HEK293 (cell line): ENCODE results near the gene IGFBP2.

Source experiments
- BCL11A ChIP-seq: fragments of 450-650 bp; formaldehyde crosslinking; IDR thresholded peaks from 2 replicates; pipeline ENCODE4 v1.5.1; 2016; ENCODE audit warnings: low read depth, missing biosample characterization, missing genetic modification characterization
- EGR2 ChIP-seq: fragments of 450-650 bp; formaldehyde crosslinking; IDR thresholded peaks from 2 replicates; pipeline ENCODE4 v1.5.1; 2016; ENCODE audit warnings: low read depth, missing biosample characterization, missing genetic modification characterization
- HOXA7 ChIP-seq: sonication (generic); formaldehyde crosslinking; IDR thresholded peaks from 2 replicates; pipeline ENCODE4 v1.8.1; 2022; ENCODE audit warnings: missing genetic modification reagents, borderline replicate concordance
- OSR2 ChIP-seq: fragments of 450-650 bp; formaldehyde crosslinking; IDR thresholded peaks from 2 replicates; pipeline ENCODE4 v1.5.1; 2016; ENCODE audit warnings: missing biosample characterization, missing genetic modification characterization
- SCRT2 ChIP-seq: fragments of 450-650 bp; formaldehyde crosslinking; IDR thresholded peaks from 2 replicates; pipeline ENCODE4 v1.5.1; 2016; ENCODE audit warnings: missing biosample characterization, missing genetic modification characterization
- ZEB2 ChIP-seq: fragments of 450-650 bp; formaldehyde crosslinking; IDR thresholded peaks from 2 replicates; pipeline ENCODE4 v1.5.1; 2016; ENCODE audit warnings: missing biosample characterization, missing genetic modification characterization
- ZFHX2 ChIP-seq: fragments of 450-650 bp; formaldehyde crosslinking; conservative IDR thresholded peaks from 2 replicates; pipeline ENCODE4 v1.5.1; 2016; ENCODE audit warnings: missing biosample characterization, missing genetic modification characterization
- ZFP3 ChIP-seq: fragments of 450-650 bp; formaldehyde crosslinking; IDR thresholded peaks from 2 replicates; pipeline ENCODE4 v1.5.1; 2016; ENCODE audit warnings: low read depth, missing biosample characterization, missing genetic modification characterization
- ZFP37 ChIP-seq: fragments of 450-650 bp; formaldehyde crosslinking; IDR thresholded peaks from 2 replicates; pipeline ENCODE4 v1.5.1; 2016; ENCODE audit warnings: missing biosample characterization, missing genetic modification characterization
- ZNF146 ChIP-seq: fragments of 450-650 bp; formaldehyde crosslinking; IDR thresholded peaks from 2 replicates; pipeline ENCODE4 v1.5.1; 2016; ENCODE audit warnings: missing biosample characterization, missing genetic modification characterization
- ZNF184 ChIP-seq: fragments of 450-650 bp; IDR thresholded peaks from 2 replicates; pipeline ENCODE4 v1.5.1; 2018; ENCODE audit warnings: missing biosample characterization, mild to moderate bottlenecking, missing genetic modification characterization
- ZNF302 ChIP-seq: fragments of 450-650 bp; formaldehyde crosslinking; IDR thresholded peaks from 2 replicates; pipeline ENCODE4 v1.5.1; 2016; ENCODE audit warnings: missing biosample characterization, missing genetic modification characterization, low read depth
- ZNF341 ChIP-seq: fragments of 450-650 bp; formaldehyde crosslinking; IDR thresholded peaks from 2 replicates; pipeline ENCODE4; 2016; ENCODE audit warnings: low read depth, missing biosample characterization, missing genetic modification characterization
- ZNF501 ChIP-seq: fragments of 450-650 bp; formaldehyde crosslinking; IDR thresholded peaks from 2 replicates; pipeline ENCODE4 v1.5.1; 2016; ENCODE audit warnings: missing biosample characterization, missing genetic modification characterization
- ZNF560 ChIP-seq: fragments of 450-650 bp; formaldehyde crosslinking; IDR thresholded peaks from 2 replicates; pipeline ENCODE4 v1.5.1; 2017; ENCODE audit warnings: missing biosample characterization, missing genetic modification characterization, borderline replicate concordance
- ZNF664 ChIP-seq: fragments of 450-650 bp; formaldehyde crosslinking; IDR thresholded peaks from 2 replicates; pipeline ENCODE4 v1.5.1; 2016; ENCODE audit warnings: missing biosample characterization, missing genetic modification characterization
- ZNF701 ChIP-seq: fragments of 450-650 bp; formaldehyde crosslinking; IDR thresholded peaks from 2 replicates; pipeline ENCODE4 v1.5.1; 2016; ENCODE audit warnings: missing biosample characterization, missing genetic modification characterization
- ZNF707 ChIP-seq: fragments of 450-650 bp; formaldehyde crosslinking; IDR thresholded peaks from 2 replicates; pipeline ENCODE4 v1.5.1; 2016; ENCODE audit warnings: missing biosample characterization, missing genetic modification characterization
- ZNF747 ChIP-seq: fragments of 450-650 bp; formaldehyde crosslinking; IDR thresholded peaks from 2 replicates; pipeline ENCODE4 v1.5.1; 2016; ENCODE audit warnings: missing biosample characterization, missing genetic modification characterization
- ZXDB ChIP-seq: fragments of 450-650 bp; formaldehyde crosslinking; IDR thresholded peaks from 2 replicates; pipeline ENCODE4 v1.5.1; 2016; ENCODE audit warnings: missing biosample characterization, missing genetic modification characterization
- TF ChIP-seq, protein P1 (sequence below): fragments of 450-650 bp; formaldehyde crosslinking; IDR thresholded peaks from 2 replicates; pipeline ENCODE4 v1.5.1; 2016; ENCODE audit warnings: missing biosample characterization, missing genetic modification characterization
- TF ChIP-seq, protein P2 (sequence below): fragments of 450-650 bp; formaldehyde crosslinking; IDR thresholded peaks from 2 replicates; pipeline ENCODE4 v1.5.1; 2016; ENCODE audit warnings: missing biosample characterization, missing genetic modification characterization, borderline replicate concordance
- TF ChIP-seq, protein P3 (sequence below): fragments of 450-650 bp; formaldehyde crosslinking; IDR thresholded peaks from 2 replicates; pipeline ENCODE4 v1.5.1; 2017; ENCODE audit warnings: missing biosample characterization, missing genetic modification characterization
- TF ChIP-seq, protein P4 (sequence below): fragments of 450-650 bp; formaldehyde crosslinking; conservative IDR thresholded peaks from 2 replicates; pipeline ENCODE4 v1.5.1; 2016; ENCODE audit warnings: low read depth, missing biosample characterization, missing genetic modification characterization
- TF ChIP-seq, protein P5 (sequence below): fragments of 450-650 bp; IDR thresholded peaks from 2 replicates; pipeline ENCODE4 v1.5.1; 2018; ENCODE audit warnings: missing biosample characterization, mild to moderate bottlenecking, missing genetic modification characterization
- TF ChIP-seq, protein P6 (sequence below): fragments of 450-650 bp; formaldehyde crosslinking; IDR thresholded peaks from 2 replicates; pipeline ENCODE4 v1.5.1; 2016; ENCODE audit warnings: missing biosample characterization, missing genetic modification characterization

IGFBP2 gene

DNA sequence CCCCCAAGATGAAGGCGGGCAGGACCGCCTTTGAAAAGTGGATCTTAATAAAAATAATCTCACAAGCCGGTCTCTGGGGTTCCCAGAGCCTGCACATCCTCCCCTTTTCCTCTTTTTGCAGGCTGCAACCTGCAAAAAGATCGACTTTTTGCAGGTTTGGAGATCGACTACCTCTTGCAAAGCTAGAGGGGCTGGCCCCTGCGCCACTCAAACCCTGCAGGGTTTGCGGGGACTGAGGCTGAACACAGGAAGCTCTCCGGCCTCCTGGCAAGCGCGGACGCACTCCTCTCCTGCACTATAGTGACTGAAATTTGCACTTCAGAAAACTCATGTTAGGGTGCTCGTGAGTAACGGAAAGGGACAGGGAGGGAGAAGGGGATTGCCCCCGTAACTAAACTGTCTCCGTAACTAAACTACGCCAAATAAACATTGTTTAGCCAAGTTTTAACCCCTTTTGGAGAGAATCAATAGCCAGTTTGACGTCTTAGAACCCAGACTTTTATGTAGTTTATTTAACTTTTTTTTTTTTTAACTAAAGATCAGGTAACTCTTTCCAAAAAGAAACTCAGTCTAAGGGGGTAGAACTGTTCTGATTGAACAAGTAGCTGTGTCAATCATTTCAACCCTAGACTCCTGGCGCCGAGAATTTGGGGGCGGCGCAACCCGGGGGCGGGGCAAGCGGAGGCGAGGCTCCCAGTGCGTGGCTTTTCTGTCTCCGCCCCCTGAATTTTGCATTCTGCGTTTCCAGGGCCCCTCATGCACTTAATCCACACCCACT, 59.6 kb downstream of the IGFBP2 start (continued):
- TF ChIP-seq, protein P1, sequence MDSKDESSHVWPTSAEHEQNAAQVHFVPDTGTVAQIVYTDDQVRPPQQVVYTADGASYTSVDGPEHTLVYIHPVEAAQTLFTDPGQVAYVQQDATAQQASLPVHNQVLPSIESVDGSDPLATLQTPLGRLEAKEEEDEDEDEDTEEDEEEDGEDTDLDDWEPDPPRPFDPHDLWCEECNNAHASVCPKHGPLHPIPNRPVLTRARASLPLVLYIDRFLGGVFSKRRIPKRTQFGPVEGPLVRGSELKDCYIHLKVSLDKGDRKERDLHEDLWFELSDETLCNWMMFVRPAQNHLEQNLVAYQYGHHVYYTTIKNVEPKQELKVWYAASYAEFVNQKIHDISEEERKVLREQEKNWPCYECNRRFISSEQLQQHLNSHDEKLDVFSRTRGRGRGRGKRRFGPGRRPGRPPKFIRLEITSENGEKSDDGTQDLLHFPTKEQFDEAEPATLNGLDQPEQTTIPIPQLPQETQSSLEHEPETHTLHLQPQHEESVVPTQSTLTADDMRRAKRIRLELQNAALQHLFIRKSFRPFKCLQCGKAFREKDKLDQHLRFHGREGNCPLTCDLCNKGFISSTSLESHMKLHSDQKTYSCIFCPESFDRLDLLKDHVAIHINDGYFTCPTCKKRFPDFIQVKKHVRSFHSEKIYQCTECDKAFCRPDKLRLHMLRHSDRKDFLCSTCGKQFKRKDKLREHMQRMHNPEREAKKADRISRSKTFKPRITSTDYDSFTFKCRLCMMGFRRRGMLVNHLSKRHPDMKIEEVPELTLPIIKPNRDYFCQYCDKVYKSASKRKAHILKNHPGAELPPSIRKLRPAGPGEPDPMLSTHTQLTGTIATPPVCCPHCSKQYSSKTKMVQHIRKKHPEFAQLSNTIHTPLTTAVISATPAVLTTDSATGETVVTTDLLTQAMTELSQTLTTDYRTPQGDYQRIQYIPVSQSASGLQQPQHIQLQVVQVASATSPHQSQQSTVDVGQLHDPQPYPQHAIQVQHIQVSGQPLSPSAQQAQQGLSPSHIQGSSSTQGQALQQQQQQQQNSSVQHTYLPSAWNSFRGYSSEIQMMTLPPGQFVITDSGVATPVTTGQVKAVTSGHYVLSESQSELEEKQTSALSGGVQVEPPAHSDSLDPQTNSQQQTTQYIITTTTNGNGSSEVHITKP (tag by site-specific recombination): no peak
- TF ChIP-seq HOXA7 (no peak), ZNF707 (tag by site-specific recombination) (no peak), OSR2 (tag by site-specific recombination) (peak; percentile 14; the same call in 1 of the 2 replicates), ZNF302 (tag by site-specific recombination) (no peak), ZNF146 (tag by site-specific recombination) (no peak), BCL11A (tag by site-specific recombination) (no peak), ZEB2 (tag by site-specific recombination) (peak; percentile 23; the same call in 1 of the 2 replicates), ZXDB (peak; percentile 38), EGR2 (peak; percentile 80), ZNF664 (tag by site-specific recombination) (peak; percentile 67; the same call in 1 of the 2 replicates), SCRT2 (tag by site-specific recombination) (no peak), ZNF560 (tag by site-specific recombination) (no peak), ZFP3 (tag by site-specific recombination) (no peak), ZFHX2 (tag by site-specific recombination) (peak; percentile 75), ZNF184 (tag by site-specific recombination) (no peak), ZNF701 (tag by site-specific recombination) (no peak), ZFP37 (tag by site-specific recombination) (no peak), ZNF341 (tag by site-specific recombination) (no peak), ZNF501 (tag by site-specific recombination) (no peak), ZNF747 (tag by site-specific recombination) (no peak)
- TF ChIP-seq, protein P2, sequence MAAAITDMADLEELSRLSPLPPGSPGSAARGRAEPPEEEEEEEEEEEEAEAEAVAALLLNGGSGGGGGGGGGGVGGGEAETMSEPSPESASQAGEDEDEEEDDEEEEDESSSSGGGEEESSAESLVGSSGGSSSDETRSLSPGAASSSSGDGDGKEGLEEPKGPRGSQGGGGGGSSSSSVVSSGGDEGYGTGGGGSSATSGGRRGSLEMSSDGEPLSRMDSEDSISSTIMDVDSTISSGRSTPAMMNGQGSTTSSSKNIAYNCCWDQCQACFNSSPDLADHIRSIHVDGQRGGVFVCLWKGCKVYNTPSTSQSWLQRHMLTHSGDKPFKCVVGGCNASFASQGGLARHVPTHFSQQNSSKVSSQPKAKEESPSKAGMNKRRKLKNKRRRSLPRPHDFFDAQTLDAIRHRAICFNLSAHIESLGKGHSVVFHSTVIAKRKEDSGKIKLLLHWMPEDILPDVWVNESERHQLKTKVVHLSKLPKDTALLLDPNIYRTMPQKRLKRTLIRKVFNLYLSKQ (tag by site-specific recombination): no peak
- TF ChIP-seq, protein P3, sequence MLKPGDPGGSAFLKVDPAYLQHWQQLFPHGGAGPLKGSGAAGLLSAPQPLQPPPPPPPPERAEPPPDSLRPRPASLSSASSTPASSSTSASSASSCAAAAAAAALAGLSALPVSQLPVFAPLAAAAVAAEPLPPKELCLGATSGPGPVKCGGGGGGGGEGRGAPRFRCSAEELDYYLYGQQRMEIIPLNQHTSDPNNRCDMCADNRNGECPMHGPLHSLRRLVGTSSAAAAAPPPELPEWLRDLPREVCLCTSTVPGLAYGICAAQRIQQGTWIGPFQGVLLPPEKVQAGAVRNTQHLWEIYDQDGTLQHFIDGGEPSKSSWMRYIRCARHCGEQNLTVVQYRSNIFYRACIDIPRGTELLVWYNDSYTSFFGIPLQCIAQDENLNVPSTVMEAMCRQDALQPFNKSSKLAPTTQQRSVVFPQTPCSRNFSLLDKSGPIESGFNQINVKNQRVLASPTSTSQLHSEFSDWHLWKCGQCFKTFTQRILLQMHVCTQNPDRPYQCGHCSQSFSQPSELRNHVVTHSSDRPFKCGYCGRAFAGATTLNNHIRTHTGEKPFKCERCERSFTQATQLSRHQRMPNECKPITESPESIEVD (tag by site-specific recombination): no peak
- TF ChIP-seq, protein P4, sequence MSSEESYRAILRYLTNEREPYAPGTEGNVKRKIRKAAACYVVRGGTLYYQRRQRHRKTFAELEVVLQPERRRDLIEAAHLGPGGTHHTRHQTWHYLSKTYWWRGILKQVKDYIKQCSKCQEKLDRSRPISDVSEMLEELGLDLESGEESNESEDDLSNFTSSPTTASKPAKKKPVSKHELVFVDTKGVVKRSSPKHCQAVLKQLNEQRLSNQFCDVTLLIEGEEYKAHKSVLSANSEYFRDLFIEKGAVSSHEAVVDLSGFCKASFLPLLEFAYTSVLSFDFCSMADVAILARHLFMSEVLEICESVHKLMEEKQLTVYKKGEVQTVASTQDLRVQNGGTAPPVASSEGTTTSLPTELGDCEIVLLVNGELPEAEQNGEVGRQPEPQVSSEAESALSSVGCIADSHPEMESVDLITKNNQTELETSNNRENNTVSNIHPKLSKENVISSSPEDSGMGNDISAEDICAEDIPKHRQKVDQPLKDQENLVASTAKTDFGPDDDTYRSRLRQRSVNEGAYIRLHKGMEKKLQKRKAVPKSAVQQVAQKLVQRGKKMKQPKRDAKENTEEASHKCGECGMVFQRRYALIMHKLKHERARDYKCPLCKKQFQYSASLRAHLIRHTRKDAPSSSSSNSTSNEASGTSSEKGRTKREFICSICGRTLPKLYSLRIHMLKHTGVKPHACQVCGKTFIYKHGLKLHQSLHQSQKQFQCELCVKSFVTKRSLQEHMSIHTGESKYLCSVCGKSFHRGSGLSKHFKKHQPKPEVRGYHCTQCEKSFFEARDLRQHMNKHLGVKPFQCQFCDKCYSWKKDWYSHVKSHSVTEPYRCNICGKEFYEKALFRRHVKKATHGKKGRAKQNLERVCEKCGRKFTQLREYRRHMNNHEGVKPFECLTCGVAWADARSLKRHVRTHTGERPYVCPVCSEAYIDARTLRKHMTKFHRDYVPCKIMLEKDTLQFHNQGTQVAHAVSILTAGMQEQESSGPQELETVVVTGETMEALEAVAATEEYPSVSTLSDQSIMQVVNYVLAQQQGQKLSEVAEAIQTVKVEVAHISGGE (tag by site-specific recombination): 0 out of 2 replicates have a peak, but pooled peaks have one; percentile 13
- TF ChIP-seq, protein P5, sequence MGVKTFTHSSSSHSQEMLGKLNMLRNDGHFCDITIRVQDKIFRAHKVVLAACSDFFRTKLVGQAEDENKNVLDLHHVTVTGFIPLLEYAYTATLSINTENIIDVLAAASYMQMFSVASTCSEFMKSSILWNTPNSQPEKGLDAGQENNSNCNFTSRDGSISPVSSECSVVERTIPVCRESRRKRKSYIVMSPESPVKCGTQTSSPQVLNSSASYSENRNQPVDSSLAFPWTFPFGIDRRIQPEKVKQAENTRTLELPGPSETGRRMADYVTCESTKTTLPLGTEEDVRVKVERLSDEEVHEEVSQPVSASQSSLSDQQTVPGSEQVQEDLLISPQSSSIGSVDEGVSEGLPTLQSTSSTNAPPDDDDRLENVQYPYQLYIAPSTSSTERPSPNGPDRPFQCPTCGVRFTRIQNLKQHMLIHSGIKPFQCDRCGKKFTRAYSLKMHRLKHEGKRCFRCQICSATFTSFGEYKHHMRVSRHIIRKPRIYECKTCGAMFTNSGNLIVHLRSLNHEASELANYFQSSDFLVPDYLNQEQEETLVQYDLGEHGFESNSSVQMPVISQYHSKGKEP (tag by site-specific recombination): peak; percentile 19; the same call in 1 of the 2 replicates
- TF ChIP-seq, protein P6, sequence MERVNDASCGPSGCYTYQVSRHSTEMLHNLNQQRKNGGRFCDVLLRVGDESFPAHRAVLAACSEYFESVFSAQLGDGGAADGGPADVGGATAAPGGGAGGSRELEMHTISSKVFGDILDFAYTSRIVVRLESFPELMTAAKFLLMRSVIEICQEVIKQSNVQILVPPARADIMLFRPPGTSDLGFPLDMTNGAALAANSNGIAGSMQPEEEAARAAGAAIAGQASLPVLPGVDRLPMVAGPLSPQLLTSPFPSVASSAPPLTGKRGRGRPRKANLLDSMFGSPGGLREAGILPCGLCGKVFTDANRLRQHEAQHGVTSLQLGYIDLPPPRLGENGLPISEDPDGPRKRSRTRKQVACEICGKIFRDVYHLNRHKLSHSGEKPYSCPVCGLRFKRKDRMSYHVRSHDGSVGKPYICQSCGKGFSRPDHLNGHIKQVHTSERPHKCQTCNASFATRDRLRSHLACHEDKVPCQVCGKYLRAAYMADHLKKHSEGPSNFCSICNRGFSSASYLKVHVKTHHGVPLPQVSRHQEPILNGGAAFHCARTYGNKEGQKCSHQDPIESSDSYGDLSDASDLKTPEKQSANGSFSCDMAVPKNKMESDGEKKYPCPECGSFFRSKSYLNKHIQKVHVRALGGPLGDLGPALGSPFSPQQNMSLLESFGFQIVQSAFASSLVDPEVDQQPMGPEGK (tag by site-specific recombination): peak; percentile 55
